DMS53 treated with DMSO at 0.1 percent for 48 hours (cell line): ENCODE measurements around the gene KCTD5.

Experiments used
- DNase-seq: peaks from one replicate; lab custom pipeline; 2025; ENCODE audit not compliant: unreplicated experiment; lab: John Stamatoyannopoulos, UW

Gene KCTD5

DNA sequence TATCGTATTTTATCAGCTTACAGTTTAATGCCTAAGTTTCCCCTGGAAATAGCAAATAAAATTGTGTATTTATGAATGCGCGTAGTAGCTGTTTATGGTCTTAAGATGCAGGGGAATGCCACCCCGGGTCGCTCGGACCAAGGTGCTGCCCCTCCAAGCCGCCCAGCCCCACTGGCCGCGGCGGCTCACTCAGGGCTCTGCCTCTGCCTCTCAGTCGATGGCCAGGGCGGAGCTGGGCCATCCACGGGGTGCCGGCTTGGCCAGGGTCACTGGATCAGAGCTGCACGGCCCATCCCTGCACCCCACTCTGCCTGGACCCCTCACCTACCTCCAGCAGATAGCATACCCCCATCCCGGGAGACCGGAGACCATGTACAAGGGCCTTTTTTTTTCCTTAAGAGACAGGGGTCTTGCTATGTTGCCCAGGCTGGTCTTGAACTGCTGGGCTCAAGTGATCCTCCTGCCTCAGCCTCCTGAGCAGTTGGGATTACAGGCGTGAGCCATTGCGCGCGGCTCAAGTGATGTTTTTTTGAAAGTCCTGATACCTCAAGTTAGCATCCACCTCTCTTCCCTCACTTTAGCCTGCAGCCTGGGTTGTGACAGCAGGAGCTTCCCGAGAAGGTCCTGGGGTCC is 26.7 kb downstream of the KCTD5 start:
- DNase-seq = no peak

DNA sequence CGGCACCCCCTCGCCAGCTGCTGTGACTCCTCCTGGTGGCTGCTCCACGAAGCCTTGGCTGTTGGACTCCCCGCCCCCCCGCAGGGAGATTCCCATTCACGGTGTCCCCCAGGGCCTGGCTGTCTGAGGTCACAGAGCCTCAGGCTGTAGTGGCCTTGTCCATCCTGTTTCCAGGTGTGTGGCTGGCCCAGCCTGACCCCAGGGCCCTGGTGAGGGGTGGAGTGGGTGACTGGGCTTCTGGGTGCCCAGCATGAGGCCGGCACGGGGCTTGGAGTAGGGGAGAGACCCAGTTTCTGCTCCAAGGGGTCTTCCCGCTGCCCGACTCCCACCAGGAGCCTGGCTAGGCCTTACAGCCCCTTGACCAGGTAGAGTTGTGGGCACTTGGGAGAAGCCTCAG is 27.3 kb downstream of the KCTD5 start:
- no peak for DNase-seq

DNA sequence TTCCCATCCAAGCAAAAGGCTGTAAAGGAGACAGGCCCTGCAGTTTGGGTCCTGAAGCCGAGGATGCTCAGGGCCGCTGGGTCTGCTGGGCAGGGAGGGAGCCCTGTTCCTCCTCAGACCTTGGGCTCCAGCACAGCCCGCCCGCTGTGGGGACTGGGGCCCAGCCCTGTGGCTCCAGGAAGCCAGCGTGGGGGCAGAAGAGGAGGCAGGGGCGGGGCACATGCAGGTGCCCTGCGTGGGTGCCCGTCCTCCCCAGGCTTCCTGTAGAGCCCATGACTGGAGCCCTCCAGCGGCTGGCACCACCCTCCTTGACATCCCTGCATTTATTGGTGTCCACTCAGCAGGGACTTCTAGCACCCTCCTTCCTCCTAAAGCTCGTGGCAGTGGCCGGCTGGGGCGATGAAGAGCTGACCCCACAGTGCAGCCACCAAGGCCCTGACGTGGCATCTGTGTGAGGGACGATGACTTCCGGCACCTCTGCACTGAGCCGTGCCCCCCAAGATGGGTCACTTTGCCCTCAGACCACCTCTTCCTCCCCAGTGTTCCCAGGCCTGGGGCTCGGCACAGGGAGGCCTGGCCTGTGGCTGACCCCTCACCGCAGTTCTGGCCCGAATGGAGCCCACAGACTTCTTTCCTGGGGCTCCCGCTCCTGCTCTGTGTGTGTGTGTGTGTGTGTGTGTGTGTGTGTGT is 27.8 kb downstream of the KCTD5 start:
- DNase-seq = no peak

DNA sequence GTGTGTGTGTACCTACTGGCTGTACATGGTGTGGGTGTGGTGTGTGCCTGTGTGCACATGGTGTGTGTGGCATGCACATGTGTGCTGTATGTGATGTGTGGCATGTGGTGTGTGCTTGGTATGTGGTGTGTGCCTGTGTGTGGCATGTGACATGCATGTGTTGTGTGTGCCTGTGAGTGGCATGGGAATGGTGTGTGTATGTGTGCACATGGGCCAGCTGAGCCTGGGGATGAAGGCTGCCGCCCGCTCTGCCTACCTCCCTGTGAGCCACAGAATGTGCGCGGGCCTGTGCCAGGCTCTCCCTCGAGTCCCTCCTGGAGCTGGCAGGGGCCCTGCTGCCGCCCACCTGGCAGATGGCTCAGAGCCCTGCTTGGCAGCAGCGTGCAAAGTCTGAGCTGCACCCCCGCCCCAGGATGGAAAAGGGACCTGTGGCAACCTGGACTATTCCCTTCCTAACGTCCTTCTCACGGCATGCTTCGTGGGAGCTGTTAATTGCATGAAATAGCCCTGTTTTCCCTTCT is 28.4 kb downstream of the KCTD5 start:
- DNase-seq = no peak

DNA sequence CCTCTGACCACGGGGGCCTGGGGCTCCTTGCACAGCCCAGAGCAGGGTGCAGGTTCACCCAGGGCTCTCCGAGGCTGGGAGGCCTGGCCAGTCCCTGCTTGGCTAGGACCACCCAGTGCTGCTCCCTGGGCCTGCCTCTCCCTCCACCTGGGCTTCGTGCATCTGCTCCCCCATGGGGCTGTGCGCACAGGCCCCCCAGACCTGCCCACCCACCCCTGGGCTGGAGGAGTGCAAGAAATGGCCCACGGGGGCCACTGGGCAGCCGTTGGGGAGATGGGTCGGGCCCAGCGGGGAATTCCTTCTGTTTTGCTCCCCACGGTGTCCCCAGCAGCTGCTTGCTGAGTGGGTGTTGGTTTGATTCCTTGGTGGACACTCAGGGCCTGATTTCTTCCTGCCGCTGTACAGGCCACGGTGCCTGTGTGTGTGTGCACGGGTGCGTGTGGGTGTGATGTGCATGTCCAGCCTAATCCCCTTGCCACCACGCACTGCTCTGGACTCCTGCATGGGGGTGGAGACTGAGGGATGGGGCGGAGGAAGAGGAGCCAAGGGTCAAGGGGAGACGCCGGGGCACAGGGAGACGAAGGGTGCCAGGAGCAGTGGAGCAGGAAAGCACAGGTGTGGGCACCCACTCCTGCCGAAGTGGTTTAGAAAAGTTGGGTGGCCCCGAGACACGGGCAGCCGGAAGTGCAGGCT is 29.2 kb downstream of the KCTD5 start:
- no peak for DNase-seq

DNA sequence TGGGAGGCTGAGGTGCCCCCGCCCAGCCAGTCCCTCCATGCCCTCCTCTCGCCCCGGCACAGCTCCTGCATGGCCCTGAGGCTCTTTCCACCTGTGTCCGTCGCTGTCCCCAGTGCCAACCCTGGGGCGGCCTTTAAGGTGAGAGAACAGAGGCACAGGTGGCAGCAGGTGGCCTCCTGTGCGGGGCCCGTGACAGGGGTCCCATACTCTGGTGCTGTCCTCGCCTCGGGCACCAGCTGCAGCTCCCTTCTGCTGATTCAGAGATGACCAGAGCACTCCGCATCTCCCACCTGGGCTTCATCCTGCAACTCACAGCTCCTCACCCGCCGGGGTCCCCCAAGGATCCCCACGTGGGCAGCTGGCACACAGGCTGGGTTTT is 29.7 kb downstream of the KCTD5 start:
- no peak for DNase-seq

DNA sequence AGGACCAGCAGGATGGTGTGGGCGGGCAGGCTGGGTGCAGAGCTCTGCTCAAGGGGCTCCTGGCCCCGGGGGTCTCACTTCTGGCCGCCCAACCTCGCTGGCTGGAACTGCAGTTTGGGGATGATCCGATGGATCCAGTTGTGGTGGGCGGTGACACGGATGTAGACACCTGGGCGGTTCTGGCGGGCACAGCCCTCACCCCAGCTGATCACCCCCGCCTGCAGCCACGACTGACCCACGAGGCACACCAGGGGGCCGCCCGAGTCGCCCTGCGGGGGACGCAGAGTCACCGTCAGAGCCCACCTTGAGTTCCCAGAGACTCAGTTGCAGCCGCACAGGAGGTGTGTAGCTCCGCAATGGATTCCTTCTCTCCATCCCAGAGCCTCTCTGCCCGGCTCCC is 30.2 kb downstream of the KCTD5 start:
- no peak for DNase-seq

DNA sequence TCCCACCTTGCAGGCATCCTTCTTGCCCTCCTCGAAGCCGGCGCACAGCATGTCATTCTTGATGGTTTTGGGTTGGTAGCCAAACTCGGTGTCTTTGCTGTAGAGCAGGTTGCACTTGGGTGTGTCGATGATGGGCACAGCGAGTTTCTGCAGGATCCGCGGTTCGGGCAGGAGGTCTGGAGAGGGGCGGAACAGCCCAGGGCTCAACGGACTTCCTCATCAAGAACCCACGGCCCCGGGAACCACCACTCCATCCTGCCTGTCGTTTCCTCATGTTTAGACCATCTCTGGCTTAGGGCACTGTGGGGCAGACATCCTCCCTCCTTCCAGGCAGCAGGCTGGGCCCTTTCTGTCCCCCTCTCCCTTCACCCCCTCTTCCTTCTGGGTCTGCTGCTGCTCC is 31.2 kb downstream of the KCTD5 start:
- no peak for DNase-seq

DNA sequence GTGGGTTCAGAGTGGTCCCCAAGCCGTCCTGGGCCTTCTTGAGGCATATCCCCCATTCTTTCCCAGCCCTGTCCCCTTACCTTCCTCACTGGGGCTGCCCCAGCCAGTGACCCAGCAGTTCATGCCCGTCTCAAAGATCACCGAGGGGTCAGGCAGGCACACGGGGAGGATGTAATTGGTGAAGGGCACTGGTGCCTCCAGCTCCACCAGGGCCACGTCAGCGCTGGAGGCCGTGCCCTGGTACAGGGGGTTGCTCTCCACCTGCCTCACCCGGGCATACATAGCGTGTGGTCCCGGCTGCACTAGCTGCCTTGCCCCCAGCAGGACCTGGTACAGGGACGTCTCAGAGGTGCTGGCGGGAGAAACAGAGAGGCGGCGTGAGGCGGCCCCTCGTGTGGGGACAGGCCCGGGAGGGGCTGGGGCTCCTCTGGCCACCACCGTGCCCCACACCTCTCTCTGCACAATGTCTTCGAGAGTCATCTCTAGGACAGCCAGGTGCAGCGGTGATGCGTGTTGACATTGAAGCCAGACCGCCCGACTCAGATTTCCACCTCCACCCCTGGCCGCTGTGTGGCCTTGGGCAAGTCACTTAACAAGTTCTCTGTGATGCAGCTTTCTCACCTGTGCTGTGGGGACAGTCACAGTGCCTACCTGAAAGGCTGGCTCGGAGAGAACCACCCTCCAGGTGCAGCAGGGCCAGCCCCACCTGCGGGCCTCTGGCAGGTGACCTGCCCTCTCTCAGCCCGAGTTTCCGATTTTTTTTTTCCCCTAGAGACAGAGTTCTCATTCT is 31.9 kb downstream of the KCTD5 start:
- DNase-seq = peak; percentile 70

DNA sequence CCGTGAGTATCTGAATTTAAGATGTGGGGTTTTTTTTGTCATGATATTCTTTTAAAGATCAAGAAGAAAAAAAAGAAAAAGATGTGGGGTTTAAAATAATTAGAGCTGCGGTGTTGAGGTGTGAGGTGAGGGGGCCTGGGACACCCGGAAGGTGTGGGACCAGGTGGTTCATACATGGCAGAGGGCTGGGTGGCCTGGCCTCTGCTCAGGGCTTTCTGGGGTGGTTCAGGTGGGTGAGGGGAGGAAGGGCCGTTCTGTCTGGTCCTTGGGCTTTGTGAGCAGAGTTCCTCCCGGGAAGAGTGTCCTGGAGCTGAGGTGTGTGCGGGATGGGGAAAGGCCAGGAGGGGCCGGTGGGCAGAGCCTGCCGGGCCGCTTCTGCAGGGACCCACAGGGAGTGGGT is 32.7 kb downstream of the KCTD5 start:
- no peak for DNase-seq

DNA sequence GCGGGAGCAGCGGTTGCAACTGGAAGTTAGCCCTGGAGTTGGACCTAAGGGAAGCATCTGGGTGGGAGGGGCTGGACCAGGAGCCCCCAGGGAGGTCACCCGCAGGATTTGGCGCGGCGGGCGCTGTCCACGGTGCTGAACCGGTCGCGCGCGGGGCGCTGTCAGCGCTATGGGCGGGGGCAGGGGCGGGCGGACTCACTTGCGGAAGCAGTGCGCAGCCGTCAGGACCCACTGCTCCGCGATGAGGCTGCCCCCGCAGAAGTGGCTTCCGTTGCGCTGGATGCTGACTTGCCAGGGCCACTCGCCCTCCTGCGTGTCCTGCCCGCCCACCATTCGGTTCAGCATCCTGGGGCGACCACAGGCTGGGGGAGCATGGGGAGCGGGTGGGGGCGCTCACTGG is 33.2 kb downstream of the KCTD5 start:
- DNase-seq = no peak

DNA sequence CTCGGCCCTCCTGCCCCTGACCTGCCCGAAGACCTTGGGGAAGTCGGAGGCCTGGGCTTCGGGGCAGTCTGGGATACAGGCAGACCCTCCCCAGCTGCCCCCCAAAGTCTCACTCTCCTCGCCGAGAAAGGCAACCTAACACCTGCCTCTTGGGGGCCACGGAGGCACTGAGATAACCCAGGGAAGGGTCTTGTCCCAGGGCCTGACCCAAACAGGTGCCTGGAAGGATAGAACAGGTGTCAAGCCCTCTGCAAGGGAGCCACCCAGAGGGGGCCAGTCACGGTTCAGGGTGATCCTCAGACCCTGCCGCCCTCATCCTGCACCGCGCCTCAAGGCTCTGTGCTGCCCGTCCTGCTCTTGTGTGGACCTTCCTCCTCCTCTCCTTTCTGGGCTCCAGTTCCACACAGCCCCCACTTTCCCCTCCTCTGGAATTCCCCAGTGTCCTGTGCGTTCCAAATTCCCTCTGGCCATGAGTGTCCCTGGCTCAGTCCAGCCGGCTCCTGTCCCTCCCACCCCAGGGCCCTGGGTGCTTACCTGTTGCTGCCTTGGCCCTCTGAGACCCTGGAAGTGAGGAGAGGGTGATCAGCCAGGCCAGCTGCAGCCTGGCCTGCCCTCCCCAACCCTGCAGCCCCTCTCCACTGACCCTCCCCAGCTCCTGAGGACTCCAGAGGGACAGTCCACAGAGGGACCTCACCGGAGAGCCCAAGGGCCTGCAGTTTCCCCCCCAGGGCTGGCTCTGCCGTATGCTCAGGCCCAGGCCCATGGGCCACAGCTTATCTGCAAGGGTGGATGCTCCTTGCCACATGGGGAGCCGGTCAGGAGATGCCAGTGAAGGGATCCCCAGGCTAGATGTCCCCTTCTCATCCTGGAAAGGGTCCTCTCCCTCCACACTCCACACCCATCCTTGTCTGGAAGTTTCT is 33.9 kb downstream of the KCTD5 start:
- no peak for DNase-seq

DNA sequence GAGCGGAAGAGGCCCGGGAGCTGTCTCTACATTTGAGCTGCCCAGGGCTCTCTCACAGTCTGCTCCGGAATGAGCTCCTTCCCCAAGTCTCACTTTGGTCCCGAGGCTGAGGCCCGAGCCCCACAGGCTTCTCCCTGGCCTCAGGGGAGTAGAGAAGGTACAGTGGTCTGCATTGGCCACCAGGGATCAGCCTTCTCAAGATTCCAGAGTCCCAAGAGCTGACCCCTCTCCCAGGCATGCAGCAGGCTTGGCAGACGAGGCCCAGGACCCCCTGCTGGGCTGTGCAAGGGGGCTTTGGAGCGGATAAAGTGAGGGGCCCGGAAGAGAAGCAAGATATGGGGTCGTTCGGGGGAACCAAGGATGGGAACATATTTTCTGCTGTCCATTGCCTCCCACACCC is 34.6 kb downstream of the KCTD5 start:
- DNase-seq = no peak

DNA sequence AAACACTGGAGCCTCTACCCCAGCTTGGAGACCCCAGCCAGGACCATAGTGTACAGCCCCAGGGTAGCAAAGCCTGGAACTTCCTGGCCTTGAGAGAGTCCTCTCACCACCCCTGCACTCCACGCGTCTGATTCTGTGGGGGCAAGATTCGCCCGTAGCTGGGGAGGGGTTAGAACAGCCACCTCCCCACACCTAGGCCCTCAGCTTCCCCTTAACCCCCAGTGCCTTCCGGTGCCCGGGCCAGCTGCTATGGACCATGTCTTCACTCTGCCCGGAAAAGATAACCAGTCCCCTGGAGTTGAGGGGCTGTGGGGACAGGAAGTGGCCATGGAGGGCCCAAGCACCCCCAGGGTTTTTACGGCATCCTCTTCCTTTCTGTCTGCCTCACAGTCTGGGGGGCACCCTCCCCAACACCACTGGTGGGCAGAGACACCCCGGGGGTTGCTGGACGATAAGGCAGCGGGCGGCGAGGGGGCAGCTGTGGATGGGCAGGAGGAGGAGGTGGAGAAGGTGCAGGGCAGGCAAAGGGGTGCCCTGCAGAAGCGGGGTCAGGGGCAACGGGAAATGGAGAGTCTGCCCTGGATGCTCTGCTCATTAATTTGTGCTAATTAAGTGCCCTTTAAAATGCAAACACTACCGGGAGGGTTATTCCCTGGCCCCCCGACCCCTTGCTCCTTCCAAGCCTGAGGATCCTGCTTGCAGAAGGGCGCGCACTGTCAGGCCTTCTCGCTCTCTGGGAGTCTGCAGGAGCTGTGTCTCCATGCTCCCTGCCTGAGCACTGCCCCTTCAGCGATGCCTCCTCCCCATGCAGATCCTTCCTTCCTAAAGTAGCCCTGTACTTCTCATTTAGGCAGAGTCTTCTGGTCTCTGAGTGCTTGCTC is 35.3 kb downstream of the KCTD5 start:
- DNase-seq = no peak

DNA sequence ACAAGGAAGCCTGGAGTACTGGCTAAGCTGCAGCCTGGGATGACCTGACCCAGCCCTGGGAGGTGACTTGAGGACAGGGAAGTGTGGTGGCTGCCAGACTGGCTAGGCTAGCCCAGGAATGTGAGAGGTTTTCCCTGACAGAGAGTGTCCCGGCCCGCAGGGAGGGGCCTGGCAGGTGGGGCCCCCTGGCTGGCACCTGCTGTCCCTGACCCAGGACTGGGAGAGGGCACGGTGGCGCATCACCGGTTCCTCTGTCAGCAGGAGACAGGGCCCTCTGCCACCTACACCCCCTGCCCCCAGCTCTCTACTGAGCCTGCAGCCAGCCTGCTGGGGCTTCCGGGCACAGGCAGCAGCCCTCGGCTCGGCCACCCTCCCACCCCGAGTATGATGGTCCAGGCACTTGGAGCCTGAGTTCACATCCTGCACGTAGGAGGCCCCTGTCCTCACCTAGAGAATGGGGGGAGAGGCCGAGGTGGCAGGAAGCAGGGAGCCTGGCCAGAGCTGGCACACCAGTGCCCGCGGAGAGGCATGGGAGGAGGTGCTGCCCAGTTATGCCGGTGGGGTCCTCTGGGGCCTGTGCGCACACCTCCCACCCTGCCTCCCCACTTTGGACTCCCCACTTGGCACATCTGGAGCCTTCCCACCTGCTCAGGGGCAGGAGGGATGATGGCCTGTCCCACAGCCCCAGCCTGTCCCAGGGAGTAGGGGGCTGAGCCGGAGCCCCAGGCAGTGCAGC is 37.2 kb downstream of the KCTD5 start:
- DNase-seq = peak; percentile 29

DNA sequence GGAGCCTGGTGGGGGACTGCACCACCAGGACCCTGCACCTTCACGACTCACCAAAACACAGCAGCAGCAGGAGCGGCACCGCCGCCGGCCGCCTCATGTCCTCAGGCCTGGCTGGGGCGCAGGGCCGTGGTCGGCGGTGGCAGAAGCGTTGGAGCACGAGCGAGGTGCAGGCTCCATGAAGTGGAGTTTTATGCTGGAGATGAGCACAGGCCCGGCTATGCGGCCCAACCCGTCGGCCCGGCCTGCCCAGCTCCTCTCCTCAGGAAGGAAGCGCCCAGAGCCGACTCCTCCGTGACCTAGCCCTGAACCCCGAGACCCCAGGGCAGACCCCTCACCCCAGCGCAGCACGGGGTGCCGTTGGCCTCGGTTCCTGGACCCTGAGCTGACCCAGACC is 37.7 kb downstream of the KCTD5 start, which contains the start of gene PRSS27:
Gene PRSS27 (minus strand): TSS at position 161 of the 394 bp plus-strand sequence. CDS start 64 bp downstream, at position 97.
- DNase-seq = no peak

DNA sequence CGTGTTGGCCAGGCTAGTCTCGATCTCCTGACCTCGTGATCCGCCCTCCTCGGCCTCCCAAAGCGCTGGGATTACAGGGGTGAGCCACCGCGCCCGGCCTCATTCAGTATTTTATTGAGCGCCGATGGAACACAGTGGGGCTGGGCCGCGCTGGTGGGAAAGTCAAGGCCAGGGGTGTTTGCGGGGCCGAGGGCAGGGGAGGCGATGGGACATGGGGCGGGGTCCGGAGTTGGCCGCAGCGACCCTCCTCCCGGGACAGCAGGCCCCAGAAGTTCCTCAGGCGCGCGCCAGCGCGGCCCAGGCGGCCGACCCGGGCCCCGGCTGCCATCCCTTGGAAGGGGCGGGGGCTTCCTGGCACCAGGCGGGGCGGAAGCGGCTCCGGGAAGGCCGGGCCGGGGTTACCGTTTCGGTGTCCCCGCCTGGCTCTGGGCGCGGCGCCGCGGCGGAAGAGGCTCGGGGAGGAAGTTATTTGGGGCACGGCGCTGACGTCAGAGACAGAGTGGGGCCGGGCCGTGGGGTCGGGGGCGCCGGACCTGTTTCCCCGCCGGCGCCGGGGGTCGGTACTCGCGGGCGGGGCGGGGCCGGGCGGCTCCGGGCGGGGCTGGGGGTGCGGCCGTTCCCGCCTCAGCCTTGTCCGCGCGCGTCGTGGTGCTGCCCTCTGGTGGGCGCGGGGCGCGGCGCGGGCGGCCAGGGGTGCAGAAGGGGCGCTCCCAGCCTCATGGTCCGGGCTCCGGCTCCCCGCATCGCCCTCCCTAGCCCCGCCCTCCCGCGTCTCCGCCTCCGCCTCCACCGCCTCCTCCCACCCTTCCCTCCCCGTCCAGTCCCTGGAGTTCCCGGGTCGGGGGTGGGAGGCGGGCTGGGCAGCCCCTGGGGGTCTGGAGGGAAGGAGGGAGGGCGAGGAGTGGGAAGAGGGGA is 38.7 kb downstream of the KCTD5 start:
- DNase-seq = peak; percentile 26
